Naive thymus-derived CD4-positive, alpha-beta T cell (primary cell): ENCODE data around the gene RPRD2. TPM values are rescaled to one million over a fixed set of nuclear protein-coding genes. Genes with fewer than 3 reads are reported as not detected.
"Not testable (repeated sequence)": the region's sequence is repeated elsewhere in the genome, so short reads cannot be mapped to it uniquely, and the experiment has no call there.

Experiments used
- ATAC-seq: fragments of 150-1000 bp; cut with Tn5 transposase; 2 replicates; pipeline ENCODE4 v1.10.0; 2021; ENCODE audit warnings: mild to moderate bottlenecking, moderate library complexity
- CTCF ChIA-PET: fragments of 350-600 bp; sonication (Branson Sonifier 250); formaldehyde crosslinking; loops from one replicate; lab custom pipeline; 2021; ENCODE audit warnings: antibody characterized with exemption; lab: Charles Lee
- POLR2A ChIA-PET: fragments of 350-600 bp; sonication (Branson Sonifier 250); formaldehyde crosslinking; loops from one replicate; lab custom pipeline; 2021; ENCODE audit warnings: antibody characterized with exemption, inconsistent platforms; lab: Charles Lee
- DNase-seq, 9 donors: peaks; one replicate each; pipeline versions ENCODE4 v3.0.0 to v3.0.0-alpha.2; 2020 to 2022; ENCODE audit warnings: mixed read lengths in 1 of 9
- H3K27ac ChIP-seq: one replicate; pipeline ENCODE4 v1.7.0; 2013; ENCODE audit warnings: mild to moderate bottlenecking, low read depth, low read length, moderate library complexity
- H3K27me3 ChIP-seq, 2 donors: one replicate each; pipeline ENCODE4 v1.7.0; 2013; ENCODE audit warnings: low read length in 2 of 2, mild to moderate bottlenecking in 2 of 2, moderate library complexity in 2 of 2; ENCODE audit not compliant: control insufficient read depth in 2 of 2, insufficient read depth in 2 of 2
- H3K36me3 ChIP-seq, 3 experiments: 1 replicate in 2 of 3; 2 replicates in 1 of 3; pipeline ENCODE4 v1.7.0; 2013; ENCODE audit warnings: low read length in 3 of 3, mild to moderate bottlenecking in 3 of 3, moderate library complexity in 1 of 3; ENCODE audit not compliant: insufficient read depth in 3 of 3, control insufficient read depth in 2 of 3
- H3K4me1 ChIP-seq, 2 donors: one replicate each; pipeline ENCODE4 v1.7.0; 2013; ENCODE audit warnings: low read length in 2 of 2, mild to moderate bottlenecking in 2 of 2, moderate library complexity in 1 of 2; ENCODE audit not compliant: control insufficient read depth in 2 of 2, insufficient read depth in 2 of 2
- H3K4me3 ChIP-seq: 2 replicates; pipeline ENCODE4 v1.7.0; 2013; ENCODE audit warnings: mild to moderate bottlenecking, low read length
- H3K9me3 ChIP-seq, 3 experiments: 1 replicate in 2 of 3; 2 replicates in 1 of 3; pipeline ENCODE4 v1.7.0; 2013; ENCODE audit warnings: low read length in 3 of 3; ENCODE audit not compliant: control insufficient read depth in 2 of 3
- H3K27ac Mint-ChIP-seq, 9 donors: one replicate each; pipeline ENCODE4 v1.8.0; 2020 to 2022; ENCODE audit warnings: mixed read lengths in 9 of 9, mild to moderate bottlenecking in 8 of 9, moderate library complexity in 5 of 9, inconsistent platforms in 2 of 9
- H3K27me3 Mint-ChIP-seq, 5 donors: one replicate each; pipeline ENCODE4 v1.8.0; 2021 to 2022; ENCODE audit warnings: mixed read lengths in 5 of 5, mild to moderate bottlenecking in 1 of 5
- H3K36me3 Mint-ChIP-seq, 5 donors: one replicate each; pipeline ENCODE4 v1.8.0; 2020 to 2022; ENCODE audit warnings: mixed read lengths in 5 of 5, mild to moderate bottlenecking in 3 of 5, inconsistent platforms in 1 of 5
- H3K4me1 Mint-ChIP-seq, 7 donors: one replicate each; pipeline ENCODE4 v1.8.0; 2020 to 2022; ENCODE audit warnings: mixed read lengths in 7 of 7, mild to moderate bottlenecking in 3 of 7, inconsistent platforms in 1 of 7
- H3K4me3 Mint-ChIP-seq, 10 donors: one replicate each; pipeline ENCODE4 v1.8.0; 2020 to 2022; ENCODE audit warnings: mild to moderate bottlenecking in 10 of 10, mixed read lengths in 10 of 10, moderate library complexity in 6 of 10, inconsistent platforms in 2 of 10
- H3K9me3 Mint-ChIP-seq, 11 donors: one replicate each; pipeline ENCODE4 v1.8.0; 2020 to 2022; ENCODE audit warnings: mixed read lengths in 11 of 11, mild to moderate bottlenecking in 4 of 11, inconsistent platforms in 1 of 11, moderate library complexity in 1 of 11
- intact Hi-C, 2 donors: fragments of 100-400 bp; cut with micrococcal nuclease; formaldehyde crosslinking; loops; one replicate each; pipeline ENCODE4 v1.15.1; 2023
- polyA plus RNA-seq, 2 donors: library from polyadenylated mRNA; unstranded; fragments of 300-500 nt; fragmentation: Illumina TruSeq; gene quantifications; one replicate each; pipeline ENCODE4 v1.2.3, GENCODE V29; 2021
- total RNA-seq, 6 experiments: library from RNA in 5 of 6; stranded (reverse) in 5 of 6; gene quantifications; 1 replicate in 5 of 6; 2 replicates in 1 of 6; pipeline ENCODE4 v1.2.3 and lab custom pipeline; 2021 to 2026

RPRD2 gene
- total RNA-seq, result 10 to 100 TPM; 33.2 to 62.2 (median 40.6) TPM
- polyA plus RNA-seq, result 10 to 100 TPM; 27.5 to 51.2 TPM
- 71.1 reads per million, percentile 78 among the genes with 10 or more reads in this experiment for total RNA-seq (lab: John Stamatoyannopoulos, UW)

GRCh38 chr1:150363426-150364230 lies at the start of gene RPRD2:
Gene RPRD2 (plus strand): TSS chr1:150364147. CDS start chr1:150364715, 568 bp downstream.
- H3K9me3 Mint-ChIP-seq, result peaks cover 0 to 6% (median 0%) of the 10 kb centered on the region in 11 donors
- POLR2A ChIA-PET, result interaction anchor here (0.6 to 3.9 kb wide), 55 partner anchors 9 to 965 kb away, joined by 3 to 42 read pairs (median 4); partner anchors contain the start of genes ANP32E, APH1A, CA14 and CTSS
- intact Hi-C loops, result loop anchor here (1.0 to 10.0 kb wide), 19 partner anchors 23 to 891 kb away; partner anchors contain the start of genes ANP32E (in 2 of the 2), APH1A (in 2 of the 2), ENSA (in 2 of the 2) and MRPS21 (in 2 of the 2)
- no peaks in the 10 kb centered on the region for H3K36me3 ChIP-seq
- ATAC-seq (peak; percentile 97), DNase-seq (peak; percentile 83 to 100 (median 99))
- peak within 1 kb of the TSS; percentile 99 for H3K4me3 ChIP-seq
- peaks cover 25 to 37% (median 32%) of the 10 kb centered on the region in 7 donors for H3K4me1 Mint-ChIP-seq
- H3K27ac Mint-ChIP-seq, result peak within 1 kb of the TSS; percentile 95 to 100 (median 98)
- peak within 1 kb of the TSS; percentile 84 for H3K27ac ChIP-seq
- H3K4me3 Mint-ChIP-seq, result peak within 1 kb of the TSS; percentile 86 to 100 (median 98)
- H3K9me3 ChIP-seq, result no peaks in the 10 kb centered on the region
- CTCF ChIA-PET, result interaction anchor here (1.0 kb wide), 1 partner anchor 814 kb away, joined by 3 read pairs; no protein-coding TSS in a partner anchor
- H3K27me3 ChIP-seq, result no peaks in the 10 kb centered on the region
- peaks cover 0 to 16% (median 0%) of the 10 kb centered on the region in 5 donors for H3K36me3 Mint-ChIP-seq
- peaks cover 0 to 2% (median 0%) of the 10 kb centered on the region in 5 donors for H3K27me3 Mint-ChIP-seq
- peaks cover 10% of the 10 kb centered on the region in 2 donors for H3K4me1 ChIP-seq

GRCh38 chr1:150314691-150315090 lies 49.3 kb upstream of the RPRD2 start:
- H3K4me1 ChIP-seq, H3K9me3 ChIP-seq, CTCF ChIA-PET, DNase-seq, H3K36me3 Mint-ChIP-seq, H3K27ac ChIP-seq, H3K27me3 Mint-ChIP-seq, H3K27me3 ChIP-seq, H3K4me3 ChIP-seq, H3K36me3 ChIP-seq, ATAC-seq, H3K4me3 Mint-ChIP-seq, H3K4me1 Mint-ChIP-seq, H3K9me3 Mint-ChIP-seq: not testable (repeated sequence)
- POLR2A ChIA-PET, result interaction anchor here (0.6 kb wide), 1 partner anchor 47 kb away, joined by 8 read pairs; no protein-coding TSS in a partner anchor
- intact Hi-C loops, result loop anchor here in 1 of 2 donors (1.0 kb wide), 1 partner anchor 19 kb away; no protein-coding TSS in a partner anchor
- H3K27ac Mint-ChIP-seq, result peak overlapping the region in 1 of 9 donors; percentile 23

GRCh38 chr1:150320667-150320978 lies 43.3 kb upstream of the RPRD2 start:
- peaks cover 14 to 16% of the 10 kb centered on the region in 2 donors for H3K4me1 ChIP-seq
- peak in 1 of 9 donors; percentile 3 for DNase-seq
- H3K27me3 Mint-ChIP-seq, result peaks cover 0 to 2% (median 0%) of the 10 kb centered on the region in 5 donors
- peaks cover 0 to 2% (median 0%) of the 10 kb centered on the region in 11 donors for H3K9me3 Mint-ChIP-seq
- ATAC-seq, result no peak
- CTCF ChIA-PET, result no interaction called here
- H3K36me3 Mint-ChIP-seq, result peaks cover 8 to 13% (median 10%) of the 10 kb centered on the region in 5 donors
- peak overlapping the region; percentile 76 for H3K27ac ChIP-seq
- peaks cover 6 to 10% (median 10%) of the 10 kb centered on the region in 3 experiments for H3K36me3 ChIP-seq
- H3K27ac Mint-ChIP-seq, result peak overlapping the region; percentile 95 to 100 (median 99)
- H3K27me3 ChIP-seq, result no peaks in the 10 kb centered on the region
- intact Hi-C loops, result no loop called here
- peak overlapping the region; percentile 97 for H3K4me3 ChIP-seq
- H3K4me3 Mint-ChIP-seq, result peak overlapping the region; percentile 95 to 100 (median 99)
- POLR2A ChIA-PET, result interaction anchor here (0.7 to 6.2 kb wide), 2 partner anchors 44 to 59 kb away, joined by 3 to 42 read pairs; partner anchors contain the start of gene RPRD2
- H3K9me3 ChIP-seq, result no peaks in the 10 kb centered on the region
- peaks cover 10 to 42% (median 30%) of the 10 kb centered on the region in 7 donors for H3K4me1 Mint-ChIP-seq

DNA sequence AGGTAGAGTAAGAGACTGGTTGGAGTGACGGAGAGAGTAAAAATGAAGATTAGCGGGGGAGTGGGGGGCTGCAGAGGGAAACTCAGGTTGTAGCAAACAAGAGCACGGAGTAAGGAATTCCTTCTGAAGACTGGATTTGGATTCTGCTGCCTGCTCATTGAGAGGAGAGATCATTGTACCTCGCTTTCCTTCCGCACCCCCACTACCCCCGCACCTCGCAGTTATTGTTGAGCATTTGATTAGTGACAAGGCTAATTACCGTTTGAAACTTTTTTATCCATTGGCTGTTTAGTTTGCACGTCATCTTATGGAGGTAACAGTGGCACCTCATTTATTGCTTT lies 42.2 kb upstream of the RPRD2 start:
- Histone ChIP-seq H3K36me3 (peaks cover 17 to 22% (median 17%) of the 10 kb centered on the region in 3 experiments), H3K9me3 (no peaks in the 10 kb centered on the region), H3K4me1 (peaks cover 14 to 16% of the 10 kb centered on the region in 2 donors), H3K27me3 (no peaks in the 10 kb centered on the region), H3K27ac (peak overlapping the region; percentile 76), H3K4me3 (peak overlapping the region; percentile 97)
- ATAC-seq (peak; percentile 9), DNase-seq (peak in 5 of 9 donors; percentile 3 to 21 (median 14))
- Mint-ChIP-seq H3K4me1 (peaks cover 10 to 54% (median 41%) of the 10 kb centered on the region in 7 donors), H3K36me3 (peaks cover 10 to 20% (median 19%) of the 10 kb centered on the region in 5 donors), H3K27ac (peak overlapping the region; percentile 95 to 100 (median 99)), H3K9me3 (peaks cover 0 to 2% (median 0%) of the 10 kb centered on the region in 11 donors), H3K4me3 (peak overlapping the region; percentile 95 to 100 (median 99)), H3K27me3 (peaks cover 0 to 2% (median 0%) of the 10 kb centered on the region in 5 donors)
- intact Hi-C loops, result loop anchor here (1.0 kb wide), 6 partner anchors 28 to 376 kb away; partner anchors contain the start of genes APH1A (in 2 of the 2), CIART (in 2 of the 2), MRPS21 (in 2 of the 2) and RPRD2 (in 2 of the 2)
- ChIA-PET CTCF (interaction anchor here (1.1 kb wide), 1 partner anchor 25 kb away, joined by 3 read pairs; no protein-coding TSS in a partner anchor), POLR2A (interaction anchor here (0.7 to 6.2 kb wide), 2 partner anchors 42 to 194 kb away, joined by 3 to 42 read pairs; partner anchors contain the start of genes FALEC and RPRD2)

DNA sequence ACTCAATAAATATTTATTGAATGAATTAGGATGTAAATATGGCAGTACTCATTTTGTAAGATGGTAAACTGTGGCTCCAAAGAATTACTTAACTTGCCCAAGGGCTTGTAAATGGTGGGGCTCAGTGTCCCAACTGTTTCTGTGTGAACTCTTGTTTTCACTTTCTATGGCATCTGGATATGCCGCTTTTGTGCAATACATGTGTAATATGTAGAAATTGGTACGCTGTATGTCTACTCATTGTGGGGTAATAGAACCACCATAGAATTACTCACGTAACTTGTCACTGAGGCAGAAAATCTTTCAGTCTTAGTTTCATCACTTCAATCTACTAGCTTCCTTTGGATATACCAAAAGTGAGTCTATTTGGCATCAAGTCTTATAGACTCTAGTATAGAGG lies 41.6 kb upstream of the RPRD2 start:
- ATAC-seq, result peak; percentile 9
- peak overlapping the region; percentile 97 for H3K4me3 ChIP-seq
- H3K27me3 ChIP-seq, result no peaks in the 10 kb centered on the region
- H3K4me1 ChIP-seq, result peaks cover 14 to 16% of the 10 kb centered on the region in 2 donors
- Mint-ChIP-seq H3K27me3 (peaks cover 0 to 2% (median 0%) of the 10 kb centered on the region in 5 donors), H3K4me1 (peaks cover 10 to 57% (median 41%) of the 10 kb centered on the region in 7 donors), H3K36me3 (peaks cover 10 to 22% (median 20%) of the 10 kb centered on the region in 5 donors), H3K9me3 (peaks cover 0 to 2% (median 0%) of the 10 kb centered on the region in 11 donors), H3K4me3 (peak overlapping the region; percentile 95 to 100 (median 99)), H3K27ac (peak overlapping the region; percentile 95 to 100 (median 99))
- no peaks in the 10 kb centered on the region for H3K9me3 ChIP-seq
- peaks cover 17 to 27% (median 18%) of the 10 kb centered on the region in 3 experiments for H3K36me3 ChIP-seq
- ChIA-PET CTCF (interaction anchor here (0.6 kb wide), 1 partner anchor 299 kb away, joined by 3 read pairs; no protein-coding TSS in a partner anchor), POLR2A (interaction anchor here (0.9 to 6.2 kb wide), 4 partner anchors 14 to 92 kb away, joined by 3 to 42 read pairs (median 3); partner anchors contain the start of genes APH1A and RPRD2)
- no peak for DNase-seq
- intact Hi-C loops, result loop anchor here in 1 of 2 donors (1.0 kb wide), 1 partner anchor 53 kb away; the partner anchor contains the start of gene APH1A
- peak overlapping the region; percentile 76 for H3K27ac ChIP-seq
